Natural killer cell (primary cell): Measurements from ENCODE around the gene TTC24. TPM values are rescaled to one million over a fixed set of nuclear protein-coding genes. Genes with fewer than 3 reads are reported as not detected.

Experiments used
- ATAC-seq, 3 donors: fragments of 150-1000 bp in 2 of 3; fragments of 200-7000 bp in 1 of 3; cut with Tn5 transposase; 1 replicate in 1 of 3; 2 replicates in 2 of 3; pipeline ENCODE4 v1.10.0; 2021; ENCODE audit warnings: mild to moderate bottlenecking in 2 of 3, moderate library complexity in 2 of 3
- DNase-seq, 2 donors: peaks; one replicate each; pipeline versions ENCODE4 v3.0.0 to v3.0.0-alpha.2; 2013 to 2021; ENCODE audit warnings: mixed read lengths in 1 of 2
- H3K27ac ChIP-seq: one replicate; pipeline ENCODE4 v1.5.1; 2013; ENCODE audit warnings: mild to moderate bottlenecking, low read length
- H3K27me3 ChIP-seq: one replicate; pipeline ENCODE4 v1.6.1; 2013; ENCODE audit warnings: low read length; ENCODE audit not compliant: control insufficient read depth, insufficient read depth
- H3K36me3 ChIP-seq: one replicate; pipeline ENCODE4 v1.6.1; 2013; ENCODE audit warnings: low read length; ENCODE audit not compliant: control insufficient read depth, insufficient read depth
- H3K4me1 ChIP-seq: one replicate; pipeline ENCODE4 v1.6.1; 2013; ENCODE audit warnings: low read length; ENCODE audit not compliant: control insufficient read depth, insufficient read depth
- H3K4me3 ChIP-seq: one replicate; pipeline ENCODE4 v1.5.1; 2013; ENCODE audit warnings: low read length
- H3K9me3 ChIP-seq: one replicate; pipeline ENCODE4 v1.6.1; 2013; ENCODE audit warnings: low read length; ENCODE audit not compliant: control insufficient read depth, insufficient read depth
- H3K27ac Mint-ChIP-seq, 2 donors: one replicate each; pipeline ENCODE4 v1.8.0; 2022; ENCODE audit warnings: mild to moderate bottlenecking in 2 of 2, mixed read lengths in 2 of 2, moderate library complexity in 1 of 2
- H3K27me3 Mint-ChIP-seq, 2 donors: one replicate each; pipeline ENCODE4 v1.8.0; 2022; ENCODE audit warnings: low read depth in 2 of 2, mixed read lengths in 2 of 2
- H3K36me3 Mint-ChIP-seq: one replicate; pipeline ENCODE4 v1.8.0; 2022; ENCODE audit warnings: mixed read lengths
- H3K4me1 Mint-ChIP-seq, 2 donors: one replicate each; pipeline ENCODE4 v1.8.0; 2022; ENCODE audit warnings: mixed read lengths in 2 of 2
- H3K4me3 Mint-ChIP-seq: one replicate; pipeline ENCODE4 v1.8.0; 2022; ENCODE audit warnings: mild to moderate bottlenecking, moderate library complexity, mixed read lengths
- H3K9me3 Mint-ChIP-seq, 2 donors: one replicate each; pipeline ENCODE4 v1.8.0; 2022; ENCODE audit warnings: mixed read lengths in 2 of 2
- CTCF ChIP-seq: fragments of 200-600 bp; IDR thresholded peaks from one replicate; pipeline ENCODE4 v1.8.0; 2022; ENCODE audit warnings: antibody characterized with exemption
- WGBS: methylation state at CpG from one replicate; pipeline ENCODE4 v1.1.7; 2013; ENCODE audit warnings: missing lambda C conversion rate; ENCODE audit not compliant: insufficient coverage; 5-methylcytosine and 5-hydroxymethylcytosine counted together
- intact Hi-C: fragments of 100-400 bp; cut with micrococcal nuclease; formaldehyde crosslinking; loops from one replicate; pipeline ENCODE4 v1.14.2; 2022
- total RNA-seq, 4 donors: library from RNA; stranded (reverse); fragments of 120-200 nt in 1 of 4; gene quantifications; one replicate each; pipeline versions ENCODE4 v1.2.3 to v1.2.4, GENCODE V29; 2013 to 2022

The TTC24 gene
- total RNA-seq, 3 donors from 2014 or later (not counting 1 experiment from before 2014, with no cell fraction given), result 3.3 to 4.1 (median 4.0) TPM

DNA sequence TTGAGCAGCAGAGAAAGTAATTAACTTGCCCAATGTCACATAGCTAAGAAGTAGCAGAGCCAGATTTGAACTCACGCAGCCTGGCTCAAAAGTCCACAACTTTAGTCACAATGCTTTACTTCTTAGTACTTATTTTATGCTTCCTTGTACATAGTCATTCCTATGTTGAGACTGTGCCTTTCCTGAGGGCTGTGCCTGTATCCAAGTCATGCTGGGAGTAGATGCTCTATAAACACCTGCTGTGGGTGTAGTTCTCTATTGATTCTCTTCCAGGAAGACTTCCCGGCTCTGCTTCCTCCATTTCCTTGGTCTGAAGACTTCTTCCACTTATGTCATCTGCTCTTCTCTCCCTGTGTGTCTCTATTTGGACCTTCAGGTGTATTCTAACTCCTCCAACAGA, 23.8 kb upstream of the TTC24 start:
- DNase-seq (no peak), ATAC-seq (no peak)
- no peaks in the 10 kb centered on the region for H3K9me3 Mint-ChIP-seq
- no peaks in the 10 kb centered on the region for H3K36me3 Mint-ChIP-seq
- H3K27me3 ChIP-seq, result no peaks in the 10 kb centered on the region
- H3K27ac Mint-ChIP-seq, result no peak overlapping the region
- peaks cover 0 to 5% of the 10 kb centered on the region in 2 donors for H3K4me1 Mint-ChIP-seq
- H3K4me1 ChIP-seq, result peaks cover 25% of the 10 kb centered on the region
- H3K27me3 Mint-ChIP-seq, result no peaks in the 10 kb centered on the region
- no peak for TF ChIP-seq CTCF
- H3K36me3 ChIP-seq, result no peaks in the 10 kb centered on the region
- H3K4me3 Mint-ChIP-seq, result no peak overlapping the region
- no peak overlapping the region for H3K27ac ChIP-seq
- no peak overlapping the region for H3K4me3 ChIP-seq
- WGBS, result 81% methylated on average over 2 of the region's 2 CpGs
- intact Hi-C loops, result no loop called here
- H3K9me3 ChIP-seq, result no peaks in the 10 kb centered on the region

DNA sequence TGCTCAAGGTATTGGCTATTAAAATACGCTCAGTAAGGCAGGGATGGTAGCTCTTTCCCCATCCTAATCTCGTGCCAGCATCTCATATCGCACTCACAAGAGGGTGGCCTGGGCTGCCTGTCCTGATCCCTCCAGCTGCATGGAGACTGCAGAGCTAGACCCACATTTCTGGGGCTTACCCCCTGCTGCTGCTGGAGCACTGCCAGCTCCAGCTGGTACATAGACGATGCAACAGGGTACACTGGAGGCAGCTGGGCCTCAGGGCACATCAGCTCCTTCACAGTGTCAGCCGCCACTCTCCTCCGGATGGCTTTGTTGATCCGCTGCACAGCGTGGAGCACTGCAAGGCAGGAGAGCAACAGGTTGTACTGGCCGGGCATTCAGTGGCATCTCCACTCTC, 23.2 kb upstream of the TTC24 start:
- H3K27ac Mint-ChIP-seq, result no peak overlapping the region
- DNase-seq (no peak), ATAC-seq (no peak)
- intact Hi-C loops, result no loop called here
- no peak overlapping the region for H3K4me3 Mint-ChIP-seq
- Histone ChIP-seq H3K4me1 (peaks cover 21% of the 10 kb centered on the region), H3K9me3 (no peaks in the 10 kb centered on the region), H3K27me3 (no peaks in the 10 kb centered on the region), H3K36me3 (no peaks in the 10 kb centered on the region), H3K27ac (no peak overlapping the region), H3K4me3 (no peak overlapping the region)
- no peaks in the 10 kb centered on the region for H3K9me3 Mint-ChIP-seq
- H3K36me3 Mint-ChIP-seq, result no peaks in the 10 kb centered on the region
- WGBS, result 85% methylated on average over 9 of the region's 9 CpGs
- H3K27me3 Mint-ChIP-seq, result no peaks in the 10 kb centered on the region
- no peak for TF ChIP-seq CTCF
- peaks cover 0 to 5% of the 10 kb centered on the region in 2 donors for H3K4me1 Mint-ChIP-seq

DNA sequence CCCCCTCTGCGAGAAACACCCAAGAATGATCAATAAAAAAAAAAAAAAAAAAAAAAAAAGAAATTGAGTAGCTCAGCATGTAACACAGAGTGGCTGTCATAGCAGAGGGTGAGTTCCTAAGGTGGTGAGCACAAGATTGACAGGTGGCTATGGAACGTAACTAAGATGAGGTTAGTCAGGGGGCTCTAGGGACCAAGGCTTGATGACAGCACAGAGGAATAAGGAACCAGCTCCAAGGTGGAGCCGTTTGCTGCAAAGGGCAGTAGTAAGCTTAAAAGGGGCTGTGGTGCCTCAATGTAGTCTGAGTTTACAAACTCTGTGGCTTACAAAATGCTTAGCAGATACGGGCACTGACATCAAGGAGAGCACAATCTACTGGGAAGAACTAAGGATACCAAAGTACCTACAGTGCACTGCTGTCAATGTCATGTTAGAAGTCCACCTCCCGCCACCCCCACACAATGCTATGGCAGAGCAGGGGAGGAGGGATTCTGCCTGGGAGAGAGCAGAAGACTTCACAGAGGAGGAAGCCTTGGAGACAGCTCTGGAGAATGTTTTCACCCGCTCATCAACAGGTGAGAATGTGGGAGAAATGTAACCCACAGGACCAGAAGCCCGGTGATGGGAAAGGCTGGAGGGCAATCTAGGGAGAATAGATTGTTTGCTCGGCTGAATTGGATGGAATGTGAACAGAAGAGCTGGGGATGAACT, 20.3 kb upstream of the TTC24 start:
- Mint-ChIP-seq H3K4me1 (no peaks in the 10 kb centered on the region), H3K9me3 (no peaks in the 10 kb centered on the region), H3K27me3 (no peaks in the 10 kb centered on the region), H3K4me3 (no peak overlapping the region), H3K36me3 (no peaks in the 10 kb centered on the region), H3K27ac (no peak overlapping the region)
- no peak for TF ChIP-seq CTCF
- no peaks in the 10 kb centered on the region for H3K36me3 ChIP-seq
- ATAC-seq, result no peak
- H3K9me3 ChIP-seq, result no peaks in the 10 kb centered on the region
- WGBS, result 78% methylated on average over 6 of the region's 8 CpGs
- H3K4me1 ChIP-seq, result no peaks in the 10 kb centered on the region
- no peak for DNase-seq
- no peak overlapping the region for H3K4me3 ChIP-seq
- H3K27ac ChIP-seq, result no peak overlapping the region
- H3K27me3 ChIP-seq, result no peaks in the 10 kb centered on the region
- intact Hi-C loops, result no loop called here
